IMR-90 (cell line): ENCODE measurements around the gene PBX4. TPM values are rescaled to one million over a fixed set of nuclear protein-coding genes. Genes with fewer than 3 reads are reported as not detected.

Experiments used
- ATAC-seq: fragments of 200-7000 bp; cut with Tn5 transposase; 2 replicates; pipeline ENCODE4 v1.9.1; 2020; ENCODE audit warnings: low read depth, mild to moderate bottlenecking, moderate library complexity
- BruUV-seq: library from RNA; stranded (reverse); fragments of 400-500 nt; replicated peaks from 2 replicates; lab custom pipeline; 2021; lab: Mats Ljungman, UMichigan
- CTCF ChIA-PET: fragments of 300-600 bp; formaldehyde crosslinking; extraction: SDS; loops from one replicate; lab custom pipeline; 2021; ENCODE audit warnings: antibody characterized with exemption; lab: Yijun Ruan, JAX
- POLR2A ChIA-PET: fragments of 300-600 bp; sonication (Branson Sonifier 250); formaldehyde crosslinking; loops from one replicate; lab custom pipeline; 2022; ENCODE audit warnings: antibody characterized with exemption; ENCODE audit not compliant: unreplicated experiment; lab: Charles Lee
- DNase-seq: peaks from one replicate; pipeline ENCODE4 v3.0.0; 2013
- H2AFZ ChIP-seq: replicated peaks from 2 replicates; pipeline ENCODE3; 2013; ENCODE audit warnings: low read length, mild to moderate bottlenecking; ENCODE audit not compliant: poor library complexity
- H2AK5ac ChIP-seq: 2 replicates; pipeline ENCODE4 v1.6.1; 2013; ENCODE audit warnings: low read depth, low read length, inconsistent platforms
- H2AK9ac ChIP-seq: replicated peaks from 2 replicates; pipeline ENCODE3; 2013; ENCODE audit warnings: mild to moderate bottlenecking, low read depth, low read length, moderate library complexity; ENCODE audit not compliant: poor library complexity
- H2BK120ac ChIP-seq: 2 replicates; pipeline ENCODE4 v1.6.1; 2013; ENCODE audit warnings: low read depth, low read length, inconsistent platforms
- H2BK15ac ChIP-seq: 3 replicates; pipeline ENCODE4 v1.6.1; 2013; ENCODE audit warnings: low read depth, low read length, inconsistent platforms
- H2BK20ac ChIP-seq: 2 replicates; pipeline ENCODE4 v1.6.1; 2013; ENCODE audit warnings: low read depth, mild to moderate bottlenecking, inconsistent platforms, low read length, moderate library complexity
- H2BK5ac ChIP-seq: 2 replicates; pipeline ENCODE4 v1.6.1; 2013; ENCODE audit warnings: mild to moderate bottlenecking, low read depth, low read length, inconsistent platforms; ENCODE audit not compliant: poor library complexity, severe bottlenecking
- H3K14ac ChIP-seq: replicated peaks from 2 replicates; pipeline ENCODE4 v1.6.1; 2013; ENCODE audit warnings: low read depth, low read length, inconsistent platforms
- H3K18ac ChIP-seq: 2 replicates; pipeline ENCODE4 v1.6.1; 2013; ENCODE audit warnings: low read depth, low read length, control low read depth
- H3K23ac ChIP-seq: 2 replicates; pipeline ENCODE4 v1.6.1; 2013; ENCODE audit warnings: low read depth, low read length, inconsistent platforms
- H3K27ac ChIP-seq: 2 replicates; pipeline ENCODE4 v1.5.1; 2013; ENCODE audit warnings: mild to moderate bottlenecking, control low read depth, low read length; ENCODE audit not compliant: insufficient read depth
- H3K27me3 ChIP-seq: 2 replicates; pipeline ENCODE4 v1.6.1; 2013; ENCODE audit warnings: low read length; ENCODE audit not compliant: control insufficient read depth, insufficient read depth
- H3K36me3 ChIP-seq: 2 replicates; pipeline ENCODE4 v1.6.1; 2013; ENCODE audit warnings: low read length, mixed read lengths; ENCODE audit not compliant: control insufficient read depth, insufficient read depth
- H3K4ac ChIP-seq: 2 replicates; pipeline ENCODE4 v1.6.1; 2013; ENCODE audit warnings: low read depth, low read length, inconsistent platforms
- H3K4me1 ChIP-seq: 2 replicates; pipeline ENCODE4 v1.6.1; 2013; ENCODE audit warnings: low read length, mixed read lengths; ENCODE audit not compliant: control insufficient read depth, insufficient read depth
- H3K4me2 ChIP-seq: 2 replicates; pipeline ENCODE4 v1.6.1; 2013; ENCODE audit warnings: low read depth, mild to moderate bottlenecking, control low read depth, low read length, moderate library complexity
- H3K4me3 ChIP-seq: 2 replicates; pipeline ENCODE4 v1.5.1; 2013; ENCODE audit warnings: low read depth, mild to moderate bottlenecking, control low read depth, low read length, moderate library complexity; ENCODE audit not compliant: insufficient read depth
- H3K56ac ChIP-seq: 2 replicates; pipeline ENCODE4 v1.6.1; 2013; ENCODE audit warnings: low read length, inconsistent platforms; ENCODE audit not compliant: insufficient read depth; ENCODE audit errors: extremely low read depth
- H3K79me1 ChIP-seq, 2 experiments: 2 replicates each; pipeline ENCODE4 v1.6.1; 2013; ENCODE audit warnings: low read length in 2 of 2, inconsistent platforms in 1 of 2, low read depth in 1 of 2
- H3K9ac ChIP-seq: 2 replicates; pipeline ENCODE4 v1.6.1; 2013; ENCODE audit warnings: low read depth, low read length, control low read depth
- H3K9me1 ChIP-seq: 2 replicates; pipeline ENCODE4 v1.6.1; 2013; ENCODE audit warnings: low read length, inconsistent platforms; ENCODE audit not compliant: insufficient read depth
- H3K9me3 ChIP-seq: 2 replicates; pipeline ENCODE4 v1.6.1; 2013; ENCODE audit warnings: low read length; ENCODE audit not compliant: control insufficient read depth, insufficient read depth
- H4K20me1 ChIP-seq: 2 replicates; pipeline ENCODE4 v1.6.1; 2013; ENCODE audit warnings: low read length, inconsistent platforms; ENCODE audit not compliant: insufficient read depth
- H4K5ac ChIP-seq: 2 replicates; pipeline ENCODE4 v1.6.1; 2013; ENCODE audit warnings: mild to moderate bottlenecking, low read depth, low read length, control low read depth
- H4K8ac ChIP-seq, 2 experiments: 2 replicates each; pipeline ENCODE4 v1.6.1; 2013; ENCODE audit warnings: low read depth in 2 of 2, low read length in 2 of 2, control low read depth in 1 of 2, inconsistent platforms in 1 of 2
- H4K91ac ChIP-seq: 2 replicates; pipeline ENCODE4 v1.6.1; 2013; ENCODE audit warnings: low read depth, low read length, inconsistent platforms; ENCODE audit not compliant: insufficient read depth
- BHLHE40 ChIP-seq: fragments of 150-350 bp; IDR thresholded peaks from 2 replicates; pipeline ENCODE4 v1.6.1; 2016; ENCODE audit warnings: mild to moderate bottlenecking, low read depth, low read length
- CEBPB ChIP-seq: IDR thresholded peaks from 2 replicates; pipeline ENCODE4 v1.6.1; 2012; ENCODE audit warnings: low read depth, low read length, improper control_type of control experiment
- CTCF ChIP-seq: conservative IDR thresholded peaks from 2 replicates; pipeline ENCODE4 v1.5.1; 2012; ENCODE audit warnings: mild to moderate bottlenecking, low read depth, low read length, improper control_type of control experiment
- ELK1 ChIP-seq: fragments of 150-350 bp; IDR thresholded peaks from 2 replicates; pipeline ENCODE4 v1.6.1; 2016; ENCODE audit warnings: low read depth, mild to moderate bottlenecking, low read length, moderate library complexity, borderline replicate concordance
- MAFK ChIP-seq: IDR thresholded peaks from 2 replicates; pipeline ENCODE4 v1.6.1; 2012; ENCODE audit warnings: low read depth, low read length, improper control_type of control experiment
- MAZ ChIP-seq: IDR thresholded peaks from 2 replicates; pipeline ENCODE4 v1.6.1; 2012; ENCODE audit warnings: low read depth, mild to moderate bottlenecking, low read length, improper control_type of control experiment, moderate library complexity, borderline replicate concordance
- MXI1 ChIP-seq: IDR thresholded peaks from 2 replicates; pipeline ENCODE4 v1.6.1; 2012; ENCODE audit warnings: low read depth, mild to moderate bottlenecking, low read length, moderate library complexity, borderline replicate concordance
- NFE2L2 ChIP-seq: fragments of 150-350 bp; IDR thresholded peaks from 2 replicates; pipeline ENCODE4 v1.6.1; 2016; ENCODE audit warnings: low read depth, mild to moderate bottlenecking, low read length
- RAD21 ChIP-seq: IDR thresholded peaks from 2 replicates; pipeline ENCODE4 v1.6.1; 2012; ENCODE audit warnings: low read length, improper control_type of control experiment
- RCOR1 ChIP-seq: IDR thresholded peaks from 2 replicates; pipeline ENCODE4 v1.6.1; 2012; ENCODE audit warnings: mild to moderate bottlenecking, low read length, improper control_type of control experiment; ENCODE audit not compliant: insufficient replicate concordance
- RFX5 ChIP-seq: IDR thresholded peaks from 2 replicates; pipeline ENCODE4 v1.8.0; 2012; ENCODE audit warnings: low read depth, mild to moderate bottlenecking, low read length, moderate library complexity
- SMC3 ChIP-seq: fragments of 150-350 bp; IDR thresholded peaks from 2 replicates; pipeline ENCODE4 v1.6.1; 2016; ENCODE audit warnings: low read depth, mild to moderate bottlenecking, antibody characterized with exemption, low read length, moderate library complexity
- USF2 ChIP-seq: fragments of 150-350 bp; IDR thresholded peaks from 2 replicates; pipeline ENCODE4 v1.6.1; 2017; ENCODE audit warnings: mild to moderate bottlenecking, antibody characterized with exemption, low read length, low read depth
- WGBS, 2 experiments: methylation state at CpG; one replicate each; pipeline versions ENCODE4 v1.1.5 to v1.1.7; 2013; ENCODE audit warnings: missing lambda C conversion rate in 2 of 2; ENCODE audit not compliant: insufficient read length in 1 of 2; ENCODE audit errors: extremely low coverage in 2 of 2; 5-methylcytosine and 5-hydroxymethylcytosine counted together
- dilution Hi-C: fragments of 300-500 bp; cut with HindIII; formaldehyde crosslinking; loops from one replicate; pipeline ENCODE4 v1.14.3; 2018; ENCODE audit warnings: low sequenced_read_pairs; ENCODE audit not compliant: unreplicated experiment
- in situ Hi-C: fragments of 300-500 bp; cut with MboI; formaldehyde crosslinking; loops from 3 replicates; pipeline ENCODE4 v1.14.3; 2019; ENCODE audit warnings: low sequenced_read_pairs, inconsistent platforms, mixed read lengths
- intact Hi-C: fragments of 100-400 bp; cut with micrococcal nuclease; formaldehyde crosslinking; loops from 2 replicates; pipeline ENCODE4 v1.10.0; 2022
- polyA plus RNA-seq, 3 experiments: library from polyadenylated mRNA; depleted of rRNA; stranded (reverse); fragments of >200 nt; gene quantifications; 2 replicates each; pipeline ENCODE4 v1.2.3, GENCODE V29; 2012; ENCODE audit warnings: low replicate concordance in 1 of 3
- total RNA-seq: library from RNA; depleted of rRNA; stranded (reverse); fragments of >200 nt; gene quantifications from 2 replicates; pipeline ENCODE4 v1.2.3, GENCODE V29; 2012

The PBX4 gene
- total and polyA plus RNA-seq, 2 of the 4 experiments (the other 2 are of a cell fraction), result 0.90 to 2.9 TPM

GRCh38 chr19:19554074-19555023, 64.1 kb downstream of the PBX4 start:
- Histone ChIP-seq H2BK5ac (no peak overlapping the region), H4K5ac (no peak overlapping the region), H2BK120ac (no peak overlapping the region), H3K36me3 (no peaks in the 10 kb centered on the region), H3K4me3 (no peak overlapping the region), H4K20me1 (no peaks in the 10 kb centered on the region), H3K56ac (no peak overlapping the region), H3K9ac (no peak overlapping the region), H4K91ac (no peak overlapping the region), H3K23ac (no peak overlapping the region), H3K9me3 (no peaks in the 10 kb centered on the region), H4K8ac (no peak overlapping the region), H2BK15ac (no peak overlapping the region), H2AK9ac (peak overlapping the region; percentile 14), H3K27me3 (no peaks in the 10 kb centered on the region), H3K14ac (no peak overlapping the region), H3K79me1 (no peaks in the 10 kb centered on the region), H3K4me1 (no peaks in the 10 kb centered on the region), H3K18ac (no peak overlapping the region), H3K27ac (no peak overlapping the region), H3K4me2 (no peak overlapping the region), H2AFZ (no peak overlapping the region), H3K9me1 (no peaks in the 10 kb centered on the region; the same call in 1 of the 2 replicates), H2BK20ac (no peak overlapping the region), H3K4ac (no peak overlapping the region), H2AK5ac (no peak overlapping the region)
- no TSS peak for BruUV-seq
- WGBS, 2 experiments, result 88% methylated on average over 16 of the region's 34 CpGs; no CpG with 5 or more reads in 1 of the 2 experiments
- DNase-seq, result peak; percentile 21
- in situ Hi-C loops (no loop called here), intact Hi-C loops (loop anchor here (5.0 kb wide), 1 partner anchor 88 kb away; the partner anchor contains the start of gene GMIP), dilution Hi-C loops (no loop called here)
- ATAC-seq, result peak; percentile 65
- ChIA-PET CTCF (interaction anchor here (0.6 to 1.6 kb wide), 11 partner anchors 10 to 70 kb away, joined by 3 to 6 read pairs (median 3); partner anchors contain the start of gene TSSK6), POLR2A (no interaction called here)
- TF ChIP-seq MAFK (no peak), MAZ (no peak), BHLHE40 (no peak), RAD21 (peak; percentile 48), MXI1 (no peak), SMC3 (peak; percentile 49), RFX5 (no peak), USF2 (no peak), CTCF (peak; percentile 61), NFE2L2 (no peak), RCOR1 (no peak), CEBPB (no peak), ELK1 (no peak)
